ENCODE results near the gene CPTP. TPM values are rescaled to one million over a fixed set of nuclear protein-coding genes. Genes with fewer than 3 reads are reported as not detected.

CPTP gene
- total RNA-seq, 2 donors from 2014 or later, result 45.4 to 60.2 TPM

DNA sequence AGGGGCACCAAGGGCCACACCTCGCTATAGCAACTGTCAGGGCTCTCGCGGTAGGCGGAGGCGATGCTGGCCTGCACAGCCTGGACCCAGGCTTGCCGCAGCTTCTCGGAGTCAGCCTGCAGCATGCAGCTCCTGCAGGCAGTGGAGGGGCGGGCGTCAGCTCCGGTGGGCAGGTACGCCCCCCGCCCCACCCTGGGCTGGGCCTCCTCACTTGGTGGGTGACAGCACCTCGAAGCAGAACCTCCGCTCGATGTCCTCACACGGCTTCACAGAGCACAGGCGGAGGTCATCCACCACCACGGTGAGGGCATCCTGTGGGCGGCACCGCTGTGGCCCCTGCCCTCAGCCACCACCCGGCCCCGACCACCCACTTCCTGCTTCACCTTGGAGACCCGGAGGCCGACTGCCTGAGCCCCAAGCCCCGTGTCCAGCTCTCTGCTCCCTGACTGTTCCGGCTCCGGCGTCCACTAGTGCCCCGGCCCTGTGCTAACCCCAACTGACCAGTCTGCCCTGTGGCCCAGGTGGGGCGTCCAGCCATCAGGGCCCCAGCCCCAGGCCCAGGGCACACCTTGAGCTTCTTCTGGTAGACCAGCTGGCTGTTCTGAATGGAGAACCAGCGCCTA is 26.7 kb upstream of the CPTP start:
- no peaks in the 10 kb centered on the region for H3K36me3 ChIP-seq
- H3K27me3 ChIP-seq, result no peaks in the 10 kb centered on the region
- H3K9me3 ChIP-seq, result no peaks in the 10 kb centered on the region
- no peaks in the 10 kb centered on the region for H3K4me1 ChIP-seq
- no peak overlapping the region for H3K9ac ChIP-seq (ENCODE audit: low read depth in 2 of 2, low read length in 2 of 2)
- intact Hi-C loops (cut with DNase I), result loop anchor here (10.0 kb wide), 1 partner anchor 313 kb away; the partner anchor contains the start of gene PERM1
- DNase-seq, result no peak
- no peak overlapping the region for H3K27ac ChIP-seq
- no peak overlapping the region for H3K4me3 ChIP-seq
- TF ChIP-seq, protein P1, sequence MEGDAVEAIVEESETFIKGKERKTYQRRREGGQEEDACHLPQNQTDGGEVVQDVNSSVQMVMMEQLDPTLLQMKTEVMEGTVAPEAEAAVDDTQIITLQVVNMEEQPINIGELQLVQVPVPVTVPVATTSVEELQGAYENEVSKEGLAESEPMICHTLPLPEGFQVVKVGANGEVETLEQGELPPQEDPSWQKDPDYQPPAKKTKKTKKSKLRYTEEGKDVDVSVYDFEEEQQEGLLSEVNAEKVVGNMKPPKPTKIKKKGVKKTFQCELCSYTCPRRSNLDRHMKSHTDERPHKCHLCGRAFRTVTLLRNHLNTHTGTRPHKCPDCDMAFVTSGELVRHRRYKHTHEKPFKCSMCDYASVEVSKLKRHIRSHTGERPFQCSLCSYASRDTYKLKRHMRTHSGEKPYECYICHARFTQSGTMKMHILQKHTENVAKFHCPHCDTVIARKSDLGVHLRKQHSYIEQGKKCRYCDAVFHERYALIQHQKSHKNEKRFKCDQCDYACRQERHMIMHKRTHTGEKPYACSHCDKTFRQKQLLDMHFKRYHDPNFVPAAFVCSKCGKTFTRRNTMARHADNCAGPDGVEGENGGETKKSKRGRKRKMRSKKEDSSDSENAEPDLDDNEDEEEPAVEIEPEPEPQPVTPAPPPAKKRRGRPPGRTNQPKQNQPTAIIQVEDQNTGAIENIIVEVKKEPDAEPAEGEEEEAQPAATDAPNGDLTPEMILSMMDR (IDR thresholded peaks at IDR 0.05), result no peak

DNA sequence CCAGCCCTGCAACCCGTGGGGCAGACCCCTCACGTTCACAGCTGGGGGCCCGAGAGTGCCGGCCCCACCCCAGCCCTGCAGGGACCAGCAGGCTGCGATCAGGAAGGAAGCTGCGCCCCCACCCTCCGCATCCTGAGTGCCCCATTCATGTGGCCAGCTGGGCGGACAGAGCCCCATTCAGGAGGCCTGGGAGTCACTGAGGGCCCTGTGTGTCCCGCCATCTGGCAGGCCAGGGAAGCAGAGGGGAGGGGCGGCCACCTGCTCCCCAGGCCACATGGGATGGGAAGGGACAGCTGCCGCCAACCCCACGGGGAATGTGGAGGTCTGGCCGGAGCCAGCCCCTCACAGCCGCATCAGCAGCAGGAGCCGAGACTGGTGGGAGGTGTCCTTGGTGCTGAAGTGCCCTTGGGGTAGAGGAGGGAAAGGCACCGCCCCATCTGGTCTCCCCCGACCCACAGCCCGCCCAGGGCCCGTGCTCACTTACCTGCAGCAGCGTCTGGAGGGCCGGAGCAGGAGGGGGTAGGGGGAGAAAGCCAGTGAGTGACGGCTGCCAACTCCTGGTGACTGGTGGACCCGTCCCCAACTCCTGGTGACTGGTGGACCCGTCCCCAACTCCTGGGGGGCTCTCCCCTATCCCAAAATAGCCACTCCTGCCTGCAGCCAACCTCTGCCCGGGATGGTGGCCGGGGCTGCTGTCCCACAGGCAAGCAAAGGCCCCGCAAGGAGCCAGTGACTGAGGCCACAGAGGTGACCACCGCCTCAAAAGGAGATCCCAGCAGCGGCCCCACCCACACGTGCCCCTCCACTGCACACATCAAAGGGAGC is 25.5 kb upstream of the CPTP start:
- Histone ChIP-seq H3K4me3 (no peak overlapping the region), H3K9ac (ENCODE audit: low read depth in 2 of 2, low read length in 2 of 2) (no peak overlapping the region), H3K4me1 (no peaks in the 10 kb centered on the region), H3K36me3 (no peaks in the 10 kb centered on the region), H3K9me3 (no peaks in the 10 kb centered on the region), H3K27me3 (no peaks in the 10 kb centered on the region), H3K27ac (no peak overlapping the region)
- intact Hi-C loops (cut with DNase I), result loop anchor here (10.0 kb wide), 1 partner anchor 314 kb away; the partner anchor contains the start of gene PERM1
- TF ChIP-seq, protein P1 (IDR thresholded peaks at IDR 0.05), result no peak
- DNase-seq, result no peak

DNA sequence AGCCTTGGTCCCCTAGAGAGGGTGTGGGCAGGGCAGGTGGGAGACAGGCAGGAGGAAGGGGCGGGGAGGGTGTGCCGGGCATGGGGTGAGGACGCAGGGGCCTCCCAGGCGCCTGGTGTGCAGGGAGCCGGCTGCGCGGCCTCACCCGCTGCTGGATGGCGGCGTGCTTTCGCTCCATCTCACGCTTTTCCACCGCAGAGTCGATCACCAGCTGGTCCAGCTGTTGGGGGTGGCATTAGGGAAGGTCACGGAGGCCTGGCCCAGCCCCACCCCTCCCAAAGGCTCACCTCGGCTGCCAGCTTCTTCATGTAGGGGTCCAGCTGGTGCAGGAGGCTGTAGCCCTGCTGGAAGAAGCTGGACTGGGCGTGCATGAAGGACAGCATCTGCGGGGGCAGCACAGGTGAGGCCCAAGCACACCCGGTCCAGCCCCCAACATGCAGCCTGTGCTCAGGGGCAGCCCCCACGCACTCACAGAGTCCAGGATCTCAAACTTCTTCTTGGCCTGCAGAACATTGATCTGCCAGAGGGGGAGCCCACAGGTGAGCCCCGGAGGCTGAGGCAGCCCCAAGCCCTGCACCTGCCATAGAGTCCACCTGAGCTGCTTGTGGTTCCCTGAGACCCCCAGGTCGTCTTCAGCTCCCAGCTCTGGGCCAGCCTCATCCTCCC is 24.8 kb upstream of the CPTP start:
- no peak for DNase-seq
- Histone ChIP-seq H3K4me3 (no peak overlapping the region), H3K27ac (no peak overlapping the region), H3K9ac (ENCODE audit: low read depth in 2 of 2, low read length in 2 of 2) (no peak overlapping the region), H3K36me3 (no peaks in the 10 kb centered on the region), H3K27me3 (no peaks in the 10 kb centered on the region), H3K4me1 (peaks cover 5% of the 10 kb centered on the region), H3K9me3 (no peaks in the 10 kb centered on the region)
- intact Hi-C loops (cut with DNase I), result loop anchor here (10.0 kb wide), 1 partner anchor 315 kb away; the partner anchor contains the start of gene PERM1
- TF ChIP-seq, protein P1 (IDR thresholded peaks at IDR 0.05), result peak; percentile 23

DNA sequence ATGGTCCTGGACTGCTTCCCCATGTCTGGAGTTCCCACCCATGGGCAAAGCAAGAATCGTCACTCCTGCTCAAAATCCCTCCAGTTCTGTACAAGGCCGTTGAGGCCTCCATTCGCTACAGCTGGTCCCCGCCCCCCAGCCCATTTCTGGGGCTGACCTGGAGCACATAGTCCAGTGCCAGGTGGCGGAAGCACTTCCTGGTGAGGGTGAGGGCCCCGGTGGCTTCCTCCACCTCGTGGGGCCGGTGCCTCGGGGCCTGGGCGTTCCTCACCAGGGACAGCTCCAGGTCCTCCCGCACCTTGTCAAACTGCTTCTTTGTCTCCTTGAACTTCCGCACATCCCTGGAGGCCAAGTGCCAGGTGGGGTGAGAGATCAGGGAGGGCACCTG is 24.3 kb upstream of the CPTP start:
- H3K4me3 ChIP-seq, result no peak overlapping the region
- no peak overlapping the region for H3K9ac ChIP-seq (ENCODE audit: low read depth in 2 of 2, low read length in 2 of 2)
- H3K27ac ChIP-seq, result no peak overlapping the region
- peaks cover 10% of the 10 kb centered on the region for H3K4me1 ChIP-seq
- TF ChIP-seq, protein P1 (IDR thresholded peaks at IDR 0.05), result no peak
- no peaks in the 10 kb centered on the region for H3K27me3 ChIP-seq
- intact Hi-C loops (cut with DNase I), result no loop called here
- H3K9me3 ChIP-seq, result no peaks in the 10 kb centered on the region
- H3K36me3 ChIP-seq, result no peaks in the 10 kb centered on the region
- DNase-seq, result no peak

DNA sequence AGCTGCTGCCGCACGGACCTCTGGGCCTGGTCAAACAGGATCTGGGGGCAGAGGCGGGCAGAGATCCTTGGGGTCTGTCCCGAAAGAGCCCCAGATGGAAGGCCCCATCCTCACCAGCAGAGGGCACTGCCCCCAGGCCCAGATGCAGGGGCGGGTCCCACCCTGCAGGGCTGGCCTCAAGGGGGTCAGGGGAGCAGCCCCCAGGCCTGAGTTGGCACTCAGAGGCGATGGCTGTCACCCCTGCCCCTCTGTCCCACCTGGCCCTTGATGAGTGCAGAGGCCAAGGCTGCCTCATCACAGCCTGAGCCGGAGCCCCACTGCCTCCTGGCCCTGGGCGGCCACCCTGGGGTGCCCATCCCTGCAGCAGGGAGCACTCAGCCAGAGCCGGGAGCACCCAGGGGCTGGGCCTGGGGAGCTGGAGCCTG is 22.6 kb upstream of the CPTP start:
- intact Hi-C loops (cut with DNase I), result no loop called here
- no peaks in the 10 kb centered on the region for H3K9me3 ChIP-seq
- H3K4me3 ChIP-seq, result no peak overlapping the region
- TF ChIP-seq, protein P1 (IDR thresholded peaks at IDR 0.05), result peak; percentile 23
- H3K27me3 ChIP-seq, result no peaks in the 10 kb centered on the region
- H3K36me3 ChIP-seq, result no peaks in the 10 kb centered on the region
- H3K27ac ChIP-seq, result no peak overlapping the region
- peaks cover 26% of the 10 kb centered on the region for H3K4me1 ChIP-seq
- no peak overlapping the region for H3K9ac ChIP-seq (ENCODE audit: low read depth in 2 of 2, low read length in 2 of 2)
- no peak for DNase-seq

Measured in colonic mucosa (tissue), 4 donors.